ENCODE measurements around the gene ANKRD53. TPM values are rescaled to one million over a fixed set of nuclear protein-coding genes. Genes with fewer than 3 reads are reported as not detected.

Gene ANKRD53
- total RNA-seq, 2 donors from 2014 or later: 0.24 to 0.97 TPM

GRCh38 chr2:70946832-70947442, 31.5 kb upstream of the ANKRD53 start:
- Mint-ChIP-seq H3K36me3 (ENCODE audit: low read depth) (no peaks in the 10 kb centered on the region), H3K9me3 (no peaks in the 10 kb centered on the region), H3K27ac (no peak overlapping the region), H3K27me3 (ENCODE audit: insufficient read depth) (peaks cover 75% of the 10 kb centered on the region), H3K4me3 (no peak overlapping the region), H3K4me1 (peaks cover 6% of the 10 kb centered on the region)
- Histone ChIP-seq H3K4me3 (ENCODE audit: low read length) (no peak overlapping the region), H3K27ac (ENCODE audit: low read depth, low read length) (no peak overlapping the region), H3K36me3 (ENCODE audit: control insufficient read depth, insufficient read depth, low read length) (no peaks in the 10 kb centered on the region), H3K9me3 (ENCODE audit: control insufficient read depth, low read length) (no peaks in the 10 kb centered on the region), H3K4me1 (ENCODE audit: control insufficient read depth, insufficient read depth, low read length) (peaks cover 3% of the 10 kb centered on the region), H3K27me3 (ENCODE audit: control insufficient read depth, insufficient read depth, low read length, poor library complexity, severe bottlenecking) (peaks cover 63% of the 10 kb centered on the region), H3K9ac (ENCODE audit: extremely low read depth, low read length, poor library complexity, severe bottlenecking) (no peak overlapping the region)
- DNase-seq: peak; percentile 91
- peak; percentile 86 for TF ChIP-seq CTCF (conservative IDR thresholded peaks at IDR 0.05)
- 19 to 30% methylated on average over 3 to 8 of the region's 8 CpGs for WGBS, 2 experiments (ENCODE audit: insufficient coverage in 1 of 2, insufficient read length in 1 of 2)

- no peaks in the 10 kb centered on the region for H3K36me3 Mint-ChIP-seq (ENCODE audit: low read depth)
- Histone ChIP-seq H3K4me1 (ENCODE audit: control insufficient read depth, insufficient read depth, low read length) (peaks cover 3% of the 10 kb centered on the region), H3K4me3 (ENCODE audit: low read length) (no peak overlapping the region), H3K9ac (ENCODE audit: extremely low read depth, low read length, poor library complexity, severe bottlenecking) (no peak overlapping the region), H3K36me3 (ENCODE audit: control insufficient read depth, insufficient read depth, low read length) (no peaks in the 10 kb centered on the region), H3K27me3 (ENCODE audit: control insufficient read depth, insufficient read depth, low read length, poor library complexity, severe bottlenecking) (peaks cover 61% of the 10 kb centered on the region), H3K27ac (ENCODE audit: low read depth, low read length) (no peak overlapping the region), H3K9me3 (ENCODE audit: control insufficient read depth, low read length) (no peaks in the 10 kb centered on the region)
- DNase-seq: peak; percentile 65
- 44 to 45% methylated on average over 6 to 11 of the region's 11 CpGs for WGBS, 2 experiments (ENCODE audit: insufficient coverage in 1 of 2, insufficient read length in 1 of 2)
- H3K27ac Mint-ChIP-seq: no peak overlapping the region
- H3K4me1 Mint-ChIP-seq: peaks cover 6% of the 10 kb centered on the region
- no peak overlapping the region for H3K4me3 Mint-ChIP-seq
- no peak for TF ChIP-seq CTCF (conservative IDR thresholded peaks at IDR 0.05)
- peaks cover 75% of the 10 kb centered on the region for H3K27me3 Mint-ChIP-seq (ENCODE audit: insufficient read depth)
- H3K9me3 Mint-ChIP-seq: no peaks in the 10 kb centered on the region
These were observed 30.8 kb upstream of the ANKRD53 start for GRCh38 chr2:70947556-70948184.

- H3K27ac Mint-ChIP-seq: no peak overlapping the region
- H3K36me3 ChIP-seq (ENCODE audit: control insufficient read depth, insufficient read depth, low read length): no peaks in the 10 kb centered on the region
- H3K36me3 Mint-ChIP-seq (ENCODE audit: low read depth): no peaks in the 10 kb centered on the region
- H3K9ac ChIP-seq (ENCODE audit: extremely low read depth, low read length, poor library complexity, severe bottlenecking): no peak overlapping the region
- H3K27ac ChIP-seq (ENCODE audit: low read depth, low read length): no peak overlapping the region
- no peak overlapping the region for H3K4me3 ChIP-seq (ENCODE audit: low read length)
- no peaks in the 10 kb centered on the region for H3K9me3 Mint-ChIP-seq
- H3K9me3 ChIP-seq (ENCODE audit: control insufficient read depth, low read length): no peaks in the 10 kb centered on the region
- H3K4me3 Mint-ChIP-seq: peak overlapping the region; percentile 20
- peaks cover 64% of the 10 kb centered on the region for H3K27me3 ChIP-seq (ENCODE audit: control insufficient read depth, insufficient read depth, low read length, poor library complexity, severe bottlenecking)
- H3K27me3 Mint-ChIP-seq (ENCODE audit: insufficient read depth): peaks cover 79% of the 10 kb centered on the region
- peaks cover 6% of the 10 kb centered on the region for H3K4me1 Mint-ChIP-seq
- no peaks in the 10 kb centered on the region for H3K4me1 ChIP-seq (ENCODE audit: control insufficient read depth, insufficient read depth, low read length)
- TF ChIP-seq CTCF (conservative IDR thresholded peaks at IDR 0.05): peak; percentile 97
- 20 to 37% methylated on average over 5 to 27 of the region's 27 CpGs for WGBS, 2 experiments (ENCODE audit: insufficient coverage in 1 of 2, insufficient read length in 1 of 2)
- DNase-seq: peak; percentile 94
These were observed 30.0 kb upstream of the ANKRD53 start for GRCh38 chr2:70948337-70949003.

Data from endodermal cell (in vitro differentiated cells).